OCI-LY3 (cell line): ENCODE results near the gene MBOAT7.

ENCODE experiments used
- CTCF ChIP-seq: fragments of 200-600, 300-600 bp; sonication (generic); IDR thresholded peaks from 2 replicates; pipeline ENCODE4 v1.5.1; 2014; ENCODE audit warnings: antibody characterized with exemption, low read length, low read depth
- EZH2phosphoT487 ChIP-seq: fragments of 200-600 bp; shearing (Covaris generic); IDR thresholded peaks from 2 replicates; pipeline ENCODE4 v1.6.1; 2018; ENCODE audit warnings: antibody characterized with exemption, mixed run types, low read depth

- TF ChIP-seq CTCF: no peak
- no peak for TF ChIP-seq EZH2phosphoT487
Observed at GRCh38 chr19:54173951-54174834, 15.2 kb downstream of the MBOAT7 start.
